ENCODE measurements around the gene FOS. TPM values are rescaled to one million over a fixed set of nuclear protein-coding genes. Genes with fewer than 3 reads are reported as not detected.

FOS gene
- total and polyA plus RNA-seq, 2 of the 8 experiments (the other 6 are each of a cell fraction or from before 2014, with no cell fraction given): 50.2 to 51.8 TPM

DNA sequence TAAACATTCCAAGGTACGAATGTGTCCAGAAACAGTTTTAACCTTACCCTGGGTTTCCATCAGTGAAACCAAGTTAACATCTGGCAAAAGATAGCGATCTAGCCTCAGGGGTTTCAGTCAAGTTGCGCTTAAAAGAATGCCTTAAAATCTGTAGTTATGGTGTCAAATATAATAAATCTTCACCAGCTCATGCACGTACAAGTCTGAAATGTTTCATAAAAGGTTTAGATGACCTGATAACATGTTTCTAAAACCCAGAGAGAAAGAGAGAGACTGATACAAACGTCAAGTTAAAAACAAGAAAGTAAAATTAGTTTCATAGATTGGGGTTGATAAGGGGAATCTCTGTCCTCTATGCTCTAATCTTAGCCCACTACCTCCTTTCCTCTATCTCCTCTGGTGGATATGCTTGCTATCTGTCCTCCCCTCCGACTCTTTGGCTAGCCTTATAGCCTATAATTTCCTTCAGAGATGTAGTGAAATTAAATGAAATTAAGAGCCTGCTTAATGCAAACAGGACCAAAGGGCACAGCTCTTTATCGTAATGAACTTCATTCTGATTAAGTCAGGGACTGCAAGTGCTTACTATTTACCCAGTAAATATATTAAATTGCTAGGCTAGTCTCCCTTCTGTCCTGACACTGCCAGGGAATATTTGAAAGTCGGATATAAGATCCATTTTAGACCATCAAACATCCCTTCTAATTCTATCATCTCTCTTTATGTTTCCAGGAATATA lies 18.4 kb upstream of the FOS start:
- WGBS, 2 experiments (ENCODE audit: extremely low coverage in 1 of 2, insufficient coverage in 1 of 2, insufficient read length in 1 of 2, insufficient replicate concordance in 2 of 2, low coverage in 1 of 2, low lambda C conversion rate in 2 of 2, missing lambda C conversion rate in 1 of 2): 85% methylated on average over 8 of the region's 8 CpGs; no CpG with 5 or more reads in 1 of the 2 experiments
- POLR2A ChIA-PET (ENCODE audit: partially characterized antibody): interaction anchor here (0.7 to 5.2 kb wide), 7 partner anchors 8 to 35 kb away, joined by 3 to 54 read pairs (median 31); partner anchors contain the start of gene FOS
- no peak overlapping the region for H2BK120ac ChIP-seq (replicated peaks; ENCODE audit: low read depth, low read length)
- H3K56ac ChIP-seq (replicated peaks; ENCODE audit: insufficient read length, low read depth, low read length): no peak overlapping the region
- H3K27ac ChIP-seq (ENCODE audit: low read depth, low read length): no peak overlapping the region
- no peak for DNase-seq (ENCODE audit: low read depth in 1 of 2, low spot score in 2 of 2)
- peak overlapping the region; percentile 90 to 97; a peak in 2 of 4 replicates for H3K4me2 ChIP-seq (ENCODE audit: insufficient read depth in 1 of 2, low read depth in 2 of 2, low read length in 2 of 2)
- H3K18ac ChIP-seq (ENCODE audit: extremely low read depth, low read length): no peak overlapping the region
- no peak overlapping the region for H3K23ac ChIP-seq (ENCODE audit: insufficient read length)
- peaks cover 5% of the 10 kb centered on the region; the same call in 1 of the 2 replicates for H3K23me2 ChIP-seq (ENCODE audit: low read depth, low read length)
- no peaks in the 10 kb centered on the region for H3K79me1 ChIP-seq (ENCODE audit: low read depth, low read length)
- no peaks in the 10 kb centered on the region for H3K9me3 ChIP-seq (ENCODE audit: insufficient read depth in 2 of 2, low read depth in 1 of 2, low read length in 1 of 2)
- H4K5ac ChIP-seq (ENCODE audit: insufficient read length, low read depth, low read length): no peak overlapping the region
- peak overlapping the region in 2 of 4 experiments; percentile 66 to 67; a peak in 3 of 8 replicates for H3K4me3 ChIP-seq (ENCODE audit: extremely low read depth in 1 of 4, insufficient read depth in 2 of 4, low read depth in 3 of 4, low read length in 4 of 4)
- H2AFZ ChIP-seq (ENCODE audit: low read length): no peak overlapping the region
- no peaks in the 10 kb centered on the region for H3K27me3 ChIP-seq (replicated peaks in 1 of 4; ENCODE audit: control insufficient read depth in 3 of 4, extremely low read depth in 1 of 4, insufficient read depth in 3 of 4, low read length in 3 of 4)
- H2AK5ac ChIP-seq (ENCODE audit: low read depth, low read length): no peak overlapping the region
- H3K4me1 ChIP-seq (replicated peaks in 1 of 4; ENCODE audit: control insufficient read depth in 3 of 4, insufficient read depth in 4 of 4, low read length in 3 of 4): peaks cover 0 to 6% (median 3%) of the 10 kb centered on the region in 4 experiments; a peak in 2 of 7 replicates
- no peak overlapping the region for H2BK15ac ChIP-seq (ENCODE audit: low read length)
- H2BK12ac ChIP-seq (ENCODE audit: low read depth, low read length): no peak overlapping the region; the same call in 1 of the 2 replicates
- H2BK20ac ChIP-seq (ENCODE audit: low read length): no peak overlapping the region
- H3K79me2 ChIP-seq (ENCODE audit: control insufficient read depth in 1 of 2, insufficient read depth in 2 of 2, low read length in 2 of 2): no peaks in the 10 kb centered on the region
- no peaks in the 10 kb centered on the region for H3K36me3 ChIP-seq (ENCODE audit: control insufficient read depth in 2 of 4, insufficient read depth in 4 of 4, low read length in 3 of 4)
- no peak overlapping the region for H3K4ac ChIP-seq (replicated peaks; ENCODE audit: insufficient read length, low read depth, low read length)
- H3K9ac ChIP-seq (replicated peaks in 1 of 4; ENCODE audit: extremely low read depth in 1 of 4, low read depth in 3 of 4, low read length in 3 of 4): peak overlapping the region in 1 of 4 experiments; percentile 97; a peak in 1 of 7 replicates
- H4K20me1 ChIP-seq (replicated peaks in 1 of 2; ENCODE audit: control insufficient read depth in 1 of 2, insufficient read depth in 2 of 2, low read length in 2 of 2): no peaks in the 10 kb centered on the region
- no peak overlapping the region for H3K14ac ChIP-seq (ENCODE audit: insufficient read length)
- no peak for FAIRE-seq
- CTCF ChIA-PET (ENCODE audit: partially characterized antibody): interaction anchor here (0.6 to 2.1 kb wide), 6 partner anchors 8 to 41 kb away, joined by 3 to 7 read pairs (median 4); no protein-coding TSS in a partner anchor
- H4K8ac ChIP-seq (ENCODE audit: extremely low read depth, insufficient read depth, low read length): no peak overlapping the region
- no peak overlapping the region for H4K91ac ChIP-seq (replicated peaks; ENCODE audit: insufficient read length, low read length)
- no peak overlapping the region for H2BK5ac ChIP-seq (ENCODE audit: low read depth, low read length)
- no peak for TF ChIP-seq CBX5 (IDR thresholded peaks at IDR 0.05; ENCODE audit: low read depth, low read length)
- no peak for TF ChIP-seq YY1 (IDR thresholded peaks at IDR 0.05; ENCODE audit: low read depth, low read length)
- no peak for TF ChIP-seq EGR1 (IDR thresholded peaks at IDR 0.05; ENCODE audit: borderline replicate concordance, low read depth, low read length)
- no peak for TF ChIP-seq TAF1 (IDR thresholded peaks at IDR 0.05; ENCODE audit: low read depth, low read length)
- no peak for TF ChIP-seq SIRT6 (IDR thresholded peaks at IDR 0.05; ENCODE audit: low read length)
- TF ChIP-seq TAF7 (optimal IDR thresholded peaks at IDR 0.05; ENCODE audit: borderline replicate concordance, low read depth, low read length): no peak
- TF ChIP-seq EZH2 (IDR thresholded peaks at IDR 0.05; ENCODE audit: low read depth, low read length, severe bottlenecking): no peak
- no peak for TF ChIP-seq KDM1A (IDR thresholded peaks at IDR 0.05; ENCODE audit: borderline replicate concordance, low read length)
- TF ChIP-seq RNF2 (IDR thresholded peaks at IDR 0.05; ENCODE audit: borderline replicate concordance, low read depth, low read length, missing control alignments, poor library complexity, severe bottlenecking): no peak
- TF ChIP-seq JUN (IDR thresholded peaks at IDR 0.05; ENCODE audit: low read depth, low read length): no peak
